GM21723 (cell line): ENCODE measurements around the gene TACO1.

Experiments
- ATAC-seq: cut with Tn5 transposase; IDR thresholded peaks from one replicate; pipeline ENCODE4 v1.9.1; 2021; ENCODE audit warnings: mild to moderate bottlenecking, moderate library complexity; ENCODE audit not compliant: unreplicated experiment

Gene TACO1

DNA sequence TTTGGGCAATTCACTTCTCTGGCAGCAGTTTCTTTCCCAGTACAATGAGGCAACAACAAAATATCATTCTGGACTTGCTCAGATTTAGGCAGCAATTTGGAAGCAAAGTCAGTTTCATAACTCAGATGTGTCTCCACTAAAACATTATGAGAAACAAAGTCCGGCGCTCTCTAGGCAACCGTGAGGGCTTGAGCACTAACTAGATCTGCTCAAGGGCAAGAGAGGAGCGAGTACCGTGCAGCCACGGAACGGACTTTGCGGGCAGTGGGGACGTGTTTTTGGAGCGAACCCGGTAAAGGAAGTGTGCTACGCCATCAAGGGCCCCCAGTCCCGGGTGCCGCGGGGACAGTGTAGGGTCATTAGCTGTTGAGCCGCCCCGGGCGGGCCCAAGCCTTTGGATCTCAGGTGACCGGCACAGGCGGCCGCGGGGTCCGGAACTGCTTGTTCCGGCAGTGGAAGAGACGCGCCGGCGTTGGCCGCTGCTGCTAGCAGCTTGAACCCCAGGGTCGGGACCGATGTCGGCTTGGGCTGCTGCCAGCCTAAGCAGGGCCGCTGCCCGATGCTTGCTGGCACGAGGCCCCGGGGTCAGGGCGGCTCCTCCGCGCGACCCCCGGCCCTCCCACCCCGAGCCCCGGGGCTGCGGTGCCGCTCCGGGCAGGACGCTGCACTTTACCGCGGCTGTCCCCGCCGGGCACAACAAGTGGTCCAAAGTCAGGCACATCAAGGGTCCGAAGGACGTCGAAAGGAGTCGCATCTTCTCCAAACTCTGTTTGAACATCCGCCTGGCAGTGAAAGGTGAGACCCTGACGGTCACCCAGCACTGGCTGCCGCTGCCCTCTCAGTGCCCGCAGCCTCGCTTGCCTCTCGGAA, at the start of gene TACO1:
TSS of gene TACO1 (plus strand) at position 327 of the 870 bp plus-strand sequence. CDS start at position 516, 189 bp downstream.
- ATAC-seq, result peak; percentile 94

- no peak for ATAC-seq
These were observed 48.5 kb upstream of the TACO1 start for GRCh38 chr17:63552211-63552610.

DNA sequence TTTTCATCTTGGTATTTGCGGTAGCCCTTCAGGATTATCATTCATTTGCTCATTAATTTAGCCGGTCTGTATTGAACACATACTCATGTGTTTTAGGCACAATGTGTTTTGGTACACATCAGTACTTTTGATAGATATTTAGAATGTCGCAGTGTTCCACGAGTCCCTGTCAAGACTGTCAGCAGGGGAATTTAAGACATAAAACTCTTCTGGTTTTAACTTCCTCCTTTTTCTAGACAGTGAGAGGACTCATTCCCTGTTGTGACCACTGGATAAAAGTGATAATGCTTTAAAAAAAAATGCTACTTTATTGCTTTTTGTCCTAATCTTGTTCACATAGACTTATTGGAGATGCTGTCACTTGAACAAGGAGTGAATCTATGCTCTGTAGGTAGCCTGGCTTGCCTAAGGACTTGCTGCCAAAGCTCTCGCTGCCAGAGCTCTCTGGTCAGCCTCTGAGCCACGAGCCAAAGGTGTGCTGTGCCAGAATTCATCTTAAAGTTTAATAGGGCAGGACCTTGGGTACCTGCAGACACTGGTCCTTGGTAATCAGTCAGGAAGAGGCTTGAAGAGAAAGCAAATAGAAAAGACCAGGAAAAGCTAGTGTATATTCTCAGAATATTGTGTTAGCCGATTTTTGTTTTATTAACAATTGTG, 45.1 kb upstream of the TACO1 start:
- no peak for ATAC-seq

DNA sequence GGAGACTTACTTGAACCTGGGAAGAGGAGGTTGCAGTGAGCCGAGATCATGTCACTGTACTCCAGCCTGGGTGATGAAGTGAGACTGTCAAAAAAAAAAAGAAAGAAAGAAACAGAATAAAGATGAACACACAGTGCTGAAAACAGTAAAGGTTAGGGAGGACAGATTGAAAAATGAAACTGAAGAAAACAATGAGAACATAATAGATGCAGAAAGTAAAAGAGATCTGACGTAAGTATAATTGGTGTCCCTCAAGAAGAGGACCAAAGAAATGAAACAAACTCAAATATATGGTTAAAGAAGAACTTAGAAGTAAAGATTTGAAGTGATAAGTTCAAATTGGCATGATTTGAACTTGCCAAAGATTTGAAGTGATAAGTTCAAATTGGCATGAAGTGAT, 43.3 kb upstream of the TACO1 start:
- ATAC-seq, result no peak

DNA sequence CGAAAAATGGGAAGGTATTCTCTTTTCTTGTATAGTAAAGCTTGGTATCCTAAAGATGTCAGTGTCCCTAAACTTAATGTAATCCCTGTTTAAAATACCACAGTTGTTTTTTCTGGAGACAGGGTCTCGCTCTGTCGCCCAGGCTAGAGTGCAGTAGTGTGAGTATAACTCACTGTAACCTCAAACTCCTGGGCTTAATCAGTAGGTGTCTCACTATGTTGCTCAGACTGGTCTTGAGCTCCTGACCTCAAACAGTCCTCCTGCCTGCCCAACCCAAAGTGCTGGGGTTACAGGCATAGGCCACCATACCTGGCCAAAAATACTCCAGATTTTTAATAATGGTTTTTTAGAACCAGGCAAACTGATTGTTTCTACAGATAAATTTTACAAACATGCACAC, 42.3 kb upstream of the TACO1 start:
- no peak for ATAC-seq

- ATAC-seq, result no peak
These were observed 38.9 kb upstream of the TACO1 start for GRCh38 chr17:63561819-63562218.

GRCh38 chr17:63563339-63563738, 37.4 kb upstream of the TACO1 start:
- no peak for ATAC-seq

DNA sequence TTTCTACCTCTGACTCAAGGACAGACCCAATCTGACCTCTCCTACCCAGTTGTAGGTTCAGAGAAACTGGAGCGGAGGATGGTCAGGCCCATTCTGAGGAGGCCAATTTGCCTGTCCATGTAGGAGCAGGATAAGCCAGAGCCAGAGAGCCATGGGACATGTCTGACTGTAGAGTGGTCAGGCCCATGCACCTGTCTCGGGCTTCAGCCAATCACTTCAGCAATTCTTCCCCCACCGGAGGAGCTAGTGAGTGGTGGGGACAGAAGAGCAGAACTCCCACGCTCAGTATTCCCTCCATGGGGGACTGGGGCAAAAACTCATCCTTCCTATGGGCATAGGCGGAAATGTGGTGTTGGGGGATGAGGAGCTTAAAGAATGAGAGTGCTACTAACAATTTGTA, 36.1 kb upstream of the TACO1 start:
- no peak for ATAC-seq

GRCh38 chr17:63567229-63567628, 33.5 kb upstream of the TACO1 start:
- ATAC-seq, result no peak

DNA sequence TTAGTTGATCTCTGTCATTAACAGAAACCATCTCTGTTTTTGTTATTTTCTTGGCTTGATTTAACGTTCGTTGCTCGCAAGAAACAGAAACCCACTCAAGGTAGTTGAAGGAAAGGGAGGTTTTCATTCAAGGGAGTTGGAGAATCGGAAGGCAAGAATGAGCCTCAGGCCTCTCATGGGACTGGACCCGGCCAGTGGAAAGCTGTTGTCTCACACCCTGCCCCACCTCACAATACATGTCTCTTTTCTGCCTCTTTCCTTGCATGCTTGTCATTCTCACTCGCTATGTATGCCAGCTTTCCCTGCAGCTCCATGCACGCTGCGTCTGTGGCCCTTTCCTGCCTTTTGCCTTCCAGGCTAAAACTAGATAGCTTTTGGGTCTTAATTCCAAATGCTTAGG, 32.1 kb upstream of the TACO1 start:
- no peak for ATAC-seq

GRCh38 chr17:63571632-63572310, 28.9 kb upstream of the TACO1 start:
- no peak for ATAC-seq

DNA sequence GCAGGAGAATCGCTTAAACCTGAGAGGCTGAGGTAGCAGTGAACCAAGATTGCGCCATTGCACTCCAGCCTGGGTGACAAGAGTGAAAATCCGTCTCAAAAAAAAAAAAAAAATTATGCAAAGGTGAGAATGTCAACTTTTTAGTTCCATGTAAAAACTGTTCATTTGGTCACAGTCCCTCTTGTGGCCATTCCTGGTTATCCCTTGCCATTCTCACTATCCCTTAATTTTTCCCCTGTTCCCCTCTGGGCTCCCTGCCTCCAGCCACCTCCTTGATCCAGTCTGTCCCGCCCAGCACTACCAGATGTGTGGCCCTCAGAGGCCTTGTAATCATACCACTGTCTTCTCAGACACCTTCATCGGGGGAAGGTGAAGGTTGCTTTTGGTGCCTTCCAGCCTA, 27.1 kb upstream of the TACO1 start:
- no peak for ATAC-seq

DNA sequence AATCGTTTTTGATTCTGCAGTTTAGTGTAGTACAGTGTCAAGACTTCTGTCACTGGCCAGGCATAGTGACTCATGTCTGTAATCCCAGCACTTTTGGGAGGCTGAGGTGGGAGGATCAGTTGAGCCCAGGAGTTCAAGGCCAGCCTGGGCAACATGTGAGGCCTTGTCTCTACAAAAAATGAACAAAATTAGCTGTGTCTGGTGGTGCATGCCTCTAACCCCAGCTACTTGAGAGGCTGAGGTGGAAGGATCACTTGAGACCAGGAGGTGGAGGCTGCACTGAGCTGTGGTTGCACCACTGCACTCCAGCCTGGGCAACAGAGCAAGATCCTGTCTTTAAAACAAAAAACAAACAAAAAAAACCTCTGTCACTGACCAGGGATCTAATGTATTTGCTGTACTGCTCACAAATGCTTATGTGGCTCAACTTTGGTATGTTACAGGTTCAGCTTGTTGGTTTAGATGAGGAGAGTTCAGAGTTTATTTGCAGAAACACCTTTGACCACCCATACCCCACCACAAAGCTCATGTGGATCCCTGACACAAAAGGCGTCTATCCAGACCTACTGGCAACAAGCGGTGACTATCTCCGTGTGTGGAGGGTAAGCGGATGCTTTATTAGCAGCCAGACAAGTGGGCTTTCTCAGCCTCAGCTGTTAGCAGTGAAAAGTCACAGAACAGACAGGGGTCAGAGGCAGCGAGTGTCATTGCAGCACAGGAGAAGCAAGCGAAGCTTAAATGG, 22.5 kb upstream of the TACO1 start:
- ATAC-seq, result no peak

- no peak for ATAC-seq
These were observed 22.0 kb upstream of the TACO1 start for GRCh38 chr17:63578769-63579111.

- ATAC-seq, result no peak
These were observed 21.1 kb upstream of the TACO1 start for GRCh38 chr17:63579633-63580032.

- ATAC-seq, result no peak
These were observed 12.9 kb upstream of the TACO1 start for GRCh38 chr17:63587770-63588169.

GRCh38 chr17:63588797-63589196, 11.9 kb upstream of the TACO1 start:
- ATAC-seq, result no peak

- ATAC-seq, result no peak
These were observed 11.0 kb upstream of the TACO1 start for GRCh38 chr17:63589646-63590045.

DNA sequence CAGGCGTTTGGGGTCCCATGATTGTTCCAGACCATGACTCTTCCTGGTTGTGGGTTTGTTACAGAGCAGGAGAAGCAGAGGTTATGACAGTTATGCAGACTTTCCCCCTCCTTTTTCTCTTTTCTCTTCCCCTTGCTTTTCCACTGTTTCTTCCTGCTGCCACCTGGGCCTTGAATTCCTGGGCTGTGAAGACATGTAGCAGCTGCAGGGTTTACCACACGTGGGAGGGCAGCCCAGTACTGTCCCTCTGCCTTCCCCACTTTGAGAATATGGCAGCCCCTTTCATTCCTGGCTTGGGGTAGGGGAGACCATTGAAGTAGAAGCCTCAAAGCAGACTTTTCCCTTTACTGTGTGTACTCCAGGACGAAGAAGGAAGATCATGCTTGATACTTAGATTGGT, 7.9 kb upstream of the TACO1 start:
- ATAC-seq, result no peak

- ATAC-seq, result no peak
These were observed 5.6 kb upstream of the TACO1 start for GRCh38 chr17:63595132-63595531.

- no peak for ATAC-seq
These were observed 3.7 kb upstream of the TACO1 start for GRCh38 chr17:63596856-63597586.
